SW 1271 (cell line): Measurements from ENCODE around the gene TPRN.

ENCODE experiments used
- DNase-seq, 2 experiments: peaks; one replicate each; lab custom pipeline; 2025; lab: John Stamatoyannopoulos, UW

The TPRN gene

DNA sequence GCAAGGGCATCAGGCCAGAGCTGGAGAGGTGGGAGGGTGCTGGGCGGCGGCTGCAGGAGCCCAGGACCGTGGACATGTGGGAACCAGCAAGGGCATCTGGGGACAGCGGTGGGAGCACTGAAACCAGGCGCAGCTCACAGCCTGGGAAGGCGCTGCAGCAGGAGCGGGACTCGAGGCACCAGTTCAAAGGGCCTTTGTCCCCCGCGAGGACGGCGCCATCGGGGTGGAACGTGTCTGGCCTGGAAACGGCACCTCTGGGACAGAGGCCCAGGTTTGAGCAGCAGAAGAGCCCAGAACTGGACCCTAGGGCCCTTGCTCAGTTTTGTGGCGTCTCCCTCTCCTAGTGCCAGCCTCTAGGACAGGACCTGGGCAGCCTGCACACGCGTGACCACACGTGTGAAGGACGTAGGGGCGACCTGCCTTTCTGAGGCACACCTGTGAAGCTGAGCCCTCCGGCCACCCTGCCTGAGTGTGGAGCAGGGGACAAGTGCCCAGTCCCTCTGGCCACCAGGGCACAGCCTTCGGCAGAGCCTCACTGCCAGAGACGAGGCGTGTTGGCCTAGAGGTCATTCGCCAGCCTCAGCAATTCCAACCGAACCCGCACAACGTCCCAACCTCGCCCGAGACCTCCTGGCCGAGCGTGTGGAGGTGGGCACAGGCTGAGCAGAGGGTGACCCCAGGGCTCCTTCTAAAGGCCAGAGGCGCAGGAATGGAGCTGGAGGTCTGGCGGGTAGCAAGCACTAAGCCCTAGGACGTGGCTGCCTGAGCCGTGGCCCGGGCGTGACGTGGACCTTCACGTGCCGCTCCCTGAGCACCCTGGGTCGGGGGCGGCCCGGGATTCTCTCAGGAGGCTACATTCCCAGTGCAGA is 26.5 kb downstream of the TPRN start:
- no peak for DNase-seq

DNA sequence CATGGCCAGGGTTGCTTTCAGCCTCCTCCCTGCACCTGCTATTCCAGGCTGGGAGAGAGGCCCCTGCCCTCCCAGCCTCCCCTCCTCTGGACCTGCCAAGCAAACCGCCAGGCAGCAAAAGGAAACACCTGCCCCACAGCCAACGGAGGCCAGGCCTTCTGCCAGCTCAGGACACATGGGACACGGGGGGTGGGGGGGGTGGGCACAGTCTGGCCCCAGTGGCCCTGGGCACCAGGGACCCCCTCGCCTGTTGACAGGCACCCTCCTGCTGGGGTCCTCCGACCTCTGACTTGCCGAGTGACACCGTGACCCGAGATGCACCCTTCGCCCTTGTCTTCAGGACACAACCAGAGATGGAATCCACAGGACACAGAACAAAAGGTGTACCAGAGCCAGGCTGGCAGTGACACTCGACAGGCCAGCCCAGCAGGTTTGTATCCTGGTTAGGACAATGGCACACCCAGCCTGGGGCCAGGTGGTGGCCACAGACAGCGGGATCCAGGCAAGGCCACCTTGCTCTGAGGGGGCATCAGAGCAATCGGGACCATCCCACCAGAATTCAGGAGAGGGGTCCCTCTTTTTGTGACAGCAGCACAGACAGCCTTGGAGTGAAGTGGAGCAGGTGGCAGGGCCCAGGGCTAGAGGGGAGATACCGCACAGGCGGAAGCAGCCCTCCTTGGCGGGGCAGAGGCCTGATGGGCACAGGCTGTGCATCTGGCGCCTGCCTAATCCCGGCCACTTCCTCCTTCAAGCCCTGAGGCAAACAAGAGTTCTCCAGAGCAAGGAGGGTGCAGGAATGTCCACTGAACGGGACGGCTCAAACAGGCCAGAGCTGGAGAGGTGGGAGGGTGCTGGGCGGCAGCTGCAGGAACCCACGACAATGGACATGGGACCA is 27.4 kb downstream of the TPRN start:
- DNase-seq, result no peak

DNA sequence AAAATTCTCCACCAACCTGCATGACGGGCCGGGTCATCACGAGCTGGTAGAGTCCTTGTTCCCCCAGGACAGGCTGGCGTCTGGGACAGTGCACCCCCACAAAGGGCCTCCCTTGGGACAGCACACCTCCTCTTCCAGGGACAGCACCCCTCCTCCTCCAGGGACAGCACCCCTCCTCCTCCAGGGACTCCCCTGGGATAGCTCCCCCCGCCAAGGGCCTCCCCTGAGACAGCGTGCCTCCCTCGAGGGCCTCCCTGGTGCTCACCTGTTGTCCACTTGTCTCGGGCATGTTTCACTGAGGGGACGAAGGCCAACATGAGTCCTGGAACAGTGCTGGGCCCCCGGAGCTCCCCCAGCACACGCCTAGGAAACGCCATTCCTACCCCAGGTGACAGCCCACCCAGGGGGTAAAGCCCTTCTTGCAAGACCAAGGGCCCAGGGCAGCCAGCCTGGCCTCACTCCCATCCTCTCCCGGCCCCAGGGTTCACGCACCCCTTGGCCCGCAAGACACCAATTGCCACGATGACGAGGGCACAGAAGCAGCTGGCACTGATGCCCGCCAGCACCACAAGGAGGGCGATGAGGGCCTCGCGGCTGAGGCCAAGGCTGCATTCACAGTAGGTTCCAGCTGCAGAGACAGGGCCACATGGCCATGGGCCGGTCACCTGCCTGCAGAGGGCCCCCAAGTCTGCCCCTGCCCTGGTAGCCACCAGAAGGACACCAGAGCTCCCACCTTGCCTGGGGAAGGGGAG is 29.2 kb downstream of the TPRN start:
- DNase-seq, result no peak

DNA sequence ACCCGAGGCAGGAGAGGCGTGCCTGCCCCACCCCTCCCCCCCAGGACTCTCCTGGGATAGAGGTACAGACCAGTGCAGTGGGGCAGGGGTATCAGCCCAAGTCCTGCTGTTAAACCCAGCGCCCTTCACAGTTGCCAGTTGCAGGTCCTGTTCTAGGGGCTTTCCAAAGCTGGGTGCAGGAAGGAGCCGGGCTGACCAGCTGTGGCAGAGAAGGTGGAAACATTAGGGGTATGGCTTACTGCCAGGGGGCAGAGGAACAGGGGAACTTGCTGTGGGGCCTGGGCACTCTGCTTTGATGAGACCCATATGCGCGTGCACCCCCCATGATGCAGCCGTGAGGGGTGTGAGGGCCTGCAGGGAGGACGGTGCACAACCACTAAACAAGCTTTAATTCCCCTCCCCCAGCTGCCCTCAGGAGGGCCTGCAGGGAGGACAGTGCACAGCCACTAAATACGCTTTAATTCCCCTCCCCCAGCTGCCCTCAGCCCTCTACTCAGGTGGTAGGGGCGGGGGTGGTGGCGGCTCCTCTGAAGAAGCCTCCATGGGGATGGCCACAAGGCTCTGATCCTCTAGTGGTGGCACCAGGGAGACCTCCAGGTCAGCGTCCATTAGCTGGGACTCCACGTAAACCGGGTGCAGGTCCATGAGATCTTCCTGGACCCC is 29.9 kb downstream of the TPRN start:
- DNase-seq, result no peak

DNA sequence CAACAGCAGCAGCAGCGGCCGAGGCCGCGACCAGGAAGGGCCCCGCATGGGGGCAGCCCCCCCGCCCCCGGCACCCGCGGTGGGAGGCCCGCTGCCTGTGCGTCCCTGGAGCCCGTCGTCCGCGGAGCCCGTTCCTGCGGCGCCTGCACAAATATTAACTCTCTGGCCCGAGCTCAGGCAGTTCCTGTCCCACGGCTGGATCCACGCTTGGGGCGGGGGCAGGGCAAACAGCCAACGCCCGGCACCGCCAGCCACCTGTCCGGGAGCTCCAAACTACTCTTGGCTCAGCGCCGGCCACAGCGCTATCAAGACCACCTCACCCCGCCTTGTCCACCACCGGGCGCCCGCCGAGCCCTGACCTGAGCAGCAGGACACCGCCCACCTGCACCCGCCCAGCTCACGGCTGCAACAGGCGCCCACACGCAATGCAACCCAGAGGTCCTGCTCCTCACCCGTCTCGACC is 30.6 kb downstream of the TPRN start, which contains the start of gene LRRC26:
Gene LRRC26, minus strand, starts transcription at position 156 of the 463 bp plus-strand sequence. Its CDS starts 108 bp downstream, at position 48.
- no peak for DNase-seq

DNA sequence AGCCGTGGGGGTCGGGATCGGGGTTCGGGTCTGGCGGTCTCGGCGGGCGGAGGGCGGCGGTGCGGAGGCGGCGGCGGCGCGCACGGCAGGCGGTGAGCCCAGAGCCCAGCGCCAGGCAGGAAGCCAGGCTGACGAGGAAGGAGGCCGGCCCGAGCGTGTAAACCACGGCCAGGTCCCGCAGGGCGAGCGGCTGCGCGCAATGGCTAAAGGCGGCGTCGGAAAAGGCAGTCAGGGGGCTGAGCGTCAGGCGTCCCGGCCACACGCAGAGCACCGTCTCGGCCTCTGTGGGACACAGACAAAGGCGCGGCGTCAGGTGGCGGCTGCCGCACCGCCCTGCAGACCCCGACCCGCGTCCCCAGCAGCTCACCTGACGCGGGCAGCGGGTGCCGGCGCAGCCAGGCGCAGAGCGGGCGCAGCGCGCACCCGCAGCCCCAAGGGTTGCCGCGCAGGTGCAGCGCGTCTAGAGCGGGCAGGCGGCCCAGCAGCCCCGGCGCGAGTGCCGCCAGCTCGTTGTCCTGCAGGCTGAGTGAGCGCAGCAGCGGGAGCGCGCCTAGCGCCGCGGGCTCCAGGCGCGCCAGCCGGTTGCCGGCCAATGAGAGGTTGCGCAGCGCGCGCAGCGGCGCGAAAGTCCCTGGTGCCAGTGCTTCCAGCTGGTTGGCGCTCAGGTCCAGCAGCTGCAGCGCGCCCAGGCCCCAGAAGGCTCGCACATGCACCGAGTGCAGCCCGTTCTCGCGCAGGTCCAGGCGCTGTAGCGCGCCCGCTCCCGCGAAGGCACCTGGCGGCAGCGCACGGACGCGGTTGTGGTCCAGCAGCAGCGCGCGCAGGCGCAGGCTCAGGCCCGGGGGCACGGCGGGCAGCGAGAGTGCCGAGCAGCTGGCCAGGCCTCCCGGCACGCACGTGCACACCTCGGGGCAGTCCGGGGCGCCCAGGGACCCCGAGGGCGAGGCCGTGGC is 31.4 kb downstream of the TPRN start:
- DNase-seq, result peak in 1 of 2 experiments; percentile 64

DNA sequence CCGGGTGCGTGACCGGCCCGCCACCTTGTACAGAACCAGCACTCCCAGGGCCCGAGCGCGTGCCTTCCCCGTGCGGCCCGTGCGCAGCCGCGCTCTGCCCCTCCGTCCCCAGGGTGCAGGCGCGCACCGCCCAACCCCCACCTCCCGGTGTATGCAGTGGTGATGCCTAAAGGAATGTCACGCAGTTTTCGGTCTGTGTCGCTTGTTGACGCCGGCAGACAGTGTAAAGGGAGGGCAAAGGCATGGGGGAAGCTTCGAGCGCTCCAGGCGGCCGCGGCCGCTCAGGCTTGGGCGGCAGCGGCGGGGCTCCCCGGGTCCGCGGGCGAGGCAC is 32.0 kb downstream of the TPRN start:
- DNase-seq, result no peak

DNA sequence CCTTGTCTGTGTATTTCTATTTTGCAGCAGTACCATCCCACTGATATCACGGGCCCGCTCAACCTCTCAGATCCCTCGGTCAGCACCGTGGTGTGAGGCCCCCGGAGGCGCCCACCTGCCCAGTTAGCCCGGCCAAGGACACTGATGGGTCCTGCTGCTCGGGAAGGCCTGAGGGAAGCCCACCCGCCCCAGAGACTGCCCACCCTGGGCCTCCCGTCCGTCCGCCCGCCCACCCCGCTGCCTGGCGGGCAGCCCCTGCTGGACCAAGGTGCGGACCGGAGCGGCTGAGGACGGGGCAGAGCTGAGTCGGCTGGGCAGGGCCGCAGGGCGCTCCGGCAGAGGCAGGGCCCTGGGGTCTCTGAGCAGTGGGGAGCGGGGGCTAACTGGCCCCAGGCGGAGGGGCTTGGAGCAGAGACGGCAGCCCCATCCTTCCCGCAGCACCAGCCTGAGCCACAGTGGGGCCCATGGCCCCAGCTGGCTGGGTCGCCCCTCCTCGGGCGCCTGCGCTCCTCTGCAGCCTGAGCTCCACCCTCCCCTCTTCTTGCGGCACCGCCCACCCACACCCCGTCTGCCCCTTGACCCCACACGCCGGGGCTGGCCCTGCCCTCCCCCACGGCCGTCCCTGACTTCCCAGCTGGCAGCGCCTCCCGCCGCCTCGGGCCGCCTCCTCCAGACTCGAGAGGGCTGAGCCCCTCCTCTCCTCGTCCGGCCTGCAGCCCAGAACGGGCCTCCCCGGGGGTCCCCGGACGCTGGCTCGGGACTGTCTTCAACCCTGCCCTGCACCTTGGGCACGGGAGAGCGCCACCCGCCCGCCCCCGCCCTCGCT is 32.6 kb downstream of the TPRN start:
- DNase-seq, result peak in 1 of 2 experiments; percentile 27

DNA sequence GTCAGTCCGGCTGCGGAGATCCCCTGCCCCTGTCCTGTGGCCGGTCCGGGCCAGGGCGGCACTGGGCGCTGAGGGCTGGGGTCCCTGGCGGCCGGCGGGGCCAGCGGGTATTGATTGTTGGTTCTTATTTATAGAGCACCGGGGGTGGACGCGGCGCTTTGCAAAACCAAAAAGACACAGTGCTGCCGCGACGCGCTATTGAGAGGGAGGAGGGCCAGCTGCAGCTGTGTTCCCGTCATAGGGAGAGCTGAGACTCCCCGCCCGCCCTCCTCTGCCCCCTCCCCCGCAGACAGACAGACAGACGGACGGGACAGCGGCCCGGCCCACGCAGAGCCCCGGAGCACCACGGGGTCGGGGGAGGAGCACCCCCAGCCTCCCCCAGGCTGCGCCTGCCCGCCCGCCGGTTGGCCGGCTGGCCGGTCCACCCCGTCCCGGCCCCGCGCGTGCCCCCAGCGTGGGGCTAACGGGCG is 33.2 kb downstream of the TPRN start:
- no peak for DNase-seq

DNA sequence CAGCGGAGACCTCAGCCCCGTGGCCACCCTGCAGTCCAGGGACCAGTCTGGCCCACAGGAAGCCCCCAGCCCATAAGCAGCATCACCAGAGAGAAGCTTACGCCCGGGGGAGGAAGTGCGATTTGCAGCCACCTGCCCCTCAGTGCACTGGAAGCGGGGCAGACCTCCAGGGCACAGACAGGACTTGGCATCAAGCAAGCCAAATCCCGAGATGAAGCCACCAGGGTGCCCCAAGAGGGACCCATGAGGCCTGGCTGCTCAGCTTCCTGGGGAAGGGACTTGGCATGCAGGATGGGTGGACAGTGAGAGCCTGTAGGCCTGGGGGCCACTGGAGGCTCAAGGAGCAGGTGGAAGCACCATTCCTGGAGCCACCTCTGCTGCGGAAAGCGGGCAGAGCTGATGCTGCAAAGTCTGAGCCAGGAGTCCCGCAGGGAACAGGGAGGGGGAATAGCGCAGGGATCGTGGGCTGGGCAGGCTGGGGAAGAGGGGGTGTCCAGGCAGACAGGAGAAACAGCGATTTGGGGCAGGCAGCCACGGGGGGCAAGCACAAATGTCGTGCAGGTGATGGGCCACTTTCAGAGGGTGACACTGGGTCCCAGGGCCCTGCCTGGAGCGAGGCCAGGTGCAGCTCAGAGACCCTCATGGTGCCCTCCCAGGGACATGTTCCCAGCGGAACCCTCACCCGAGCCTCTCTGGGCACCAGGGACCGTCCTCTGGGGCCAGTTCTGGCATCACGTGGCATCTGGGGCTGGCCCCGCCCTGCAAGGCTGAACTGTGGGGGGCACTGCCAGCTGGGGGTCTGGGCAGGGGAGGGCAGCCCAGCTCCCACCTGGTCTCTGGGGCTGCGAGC is 33.9 kb downstream of the TPRN start:
- no peak for DNase-seq

DNA sequence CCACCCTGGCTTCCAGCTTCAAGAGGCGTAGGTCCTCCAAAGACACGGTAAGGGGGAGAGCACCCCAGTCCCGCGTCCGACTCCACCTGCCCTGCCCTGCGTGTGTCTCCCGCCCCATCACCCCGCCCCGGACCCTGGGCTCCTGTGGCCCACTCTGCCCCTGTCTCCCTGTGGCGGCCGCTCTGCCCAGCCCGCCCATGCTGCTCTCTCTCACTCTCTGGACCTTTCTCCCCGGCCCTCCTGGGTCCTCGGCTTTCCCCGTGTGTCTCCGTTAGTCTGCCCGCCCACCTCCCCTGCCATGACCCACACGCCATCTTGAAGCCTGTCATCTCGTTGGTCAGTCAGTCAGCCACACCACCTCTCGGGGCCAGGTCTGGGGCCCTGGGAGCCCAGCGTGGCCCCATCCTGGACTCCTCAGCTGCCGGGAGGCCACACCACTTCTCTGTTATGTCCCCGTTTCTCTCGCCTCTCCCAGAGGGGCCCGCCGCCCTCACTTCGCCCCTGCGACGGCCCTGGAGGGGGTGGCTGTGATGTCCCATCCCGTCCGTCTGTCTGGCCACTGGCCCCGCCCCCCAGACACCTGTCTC is 35.2 kb downstream of the TPRN start:
- no peak for DNase-seq

DNA sequence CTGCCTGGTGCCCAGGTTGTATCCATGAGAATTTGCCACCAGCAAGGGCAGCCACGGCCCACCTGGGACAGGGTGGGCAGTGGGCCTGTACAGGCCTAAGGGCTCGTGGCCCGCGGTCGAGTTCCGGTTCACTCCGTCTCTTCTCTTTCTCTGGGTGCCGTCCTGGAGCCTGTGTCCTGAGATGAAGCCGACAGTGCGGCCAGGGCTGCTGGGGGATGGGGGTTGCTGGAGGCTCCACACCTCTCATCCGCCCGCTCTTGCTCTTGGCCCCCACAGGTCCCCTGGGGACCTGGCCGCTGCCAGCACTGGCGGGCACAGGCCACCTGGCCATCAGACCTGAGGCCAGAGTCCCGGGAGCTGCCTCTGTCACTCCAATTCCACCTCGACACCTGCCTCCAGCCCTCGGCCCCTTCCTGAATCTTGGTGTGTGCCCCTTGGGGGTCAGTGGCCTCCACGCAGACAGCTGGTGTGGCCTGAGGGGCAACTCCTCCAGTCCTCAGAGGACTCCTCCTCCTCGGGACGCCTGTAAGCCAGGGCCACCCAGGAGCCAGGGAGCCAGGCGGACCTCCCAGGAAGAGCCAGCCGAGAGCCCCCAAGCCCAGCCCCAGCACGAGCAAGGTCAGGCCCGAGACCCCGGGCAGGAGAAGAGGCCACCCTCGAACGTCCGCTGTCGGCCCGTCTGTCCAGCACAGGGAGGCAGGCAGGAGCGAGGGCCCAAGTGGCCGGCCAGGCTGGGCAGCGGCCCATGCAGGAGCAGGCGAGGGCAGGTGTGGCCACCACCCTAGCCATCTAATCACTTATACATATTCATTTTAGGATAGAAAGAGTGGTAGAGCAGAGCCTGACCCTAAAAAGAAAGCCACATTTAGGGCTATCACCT is 35.9 kb downstream of the TPRN start:
- DNase-seq, result no peak

DNA sequence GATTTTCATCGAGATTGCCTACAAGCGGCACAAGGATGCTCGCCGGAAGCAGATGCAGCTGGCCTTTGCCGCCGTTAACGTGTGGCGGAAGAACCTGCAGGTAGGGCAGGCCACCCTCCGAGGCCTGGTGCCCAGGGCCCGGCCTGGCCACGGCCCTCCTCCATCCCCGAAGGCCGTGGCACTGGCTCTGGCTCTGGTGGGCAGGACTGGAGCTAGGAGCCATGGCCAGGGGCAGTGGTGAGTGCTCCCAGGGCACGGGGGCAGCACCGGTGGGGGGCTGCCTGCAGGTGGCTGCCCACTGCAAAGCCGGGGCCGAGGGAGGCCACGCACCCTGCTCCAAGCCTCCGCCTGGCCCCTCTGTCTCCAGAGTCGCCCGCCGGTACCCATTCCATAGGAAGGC is 36.7 kb downstream of the TPRN start:
- DNase-seq, result no peak

DNA sequence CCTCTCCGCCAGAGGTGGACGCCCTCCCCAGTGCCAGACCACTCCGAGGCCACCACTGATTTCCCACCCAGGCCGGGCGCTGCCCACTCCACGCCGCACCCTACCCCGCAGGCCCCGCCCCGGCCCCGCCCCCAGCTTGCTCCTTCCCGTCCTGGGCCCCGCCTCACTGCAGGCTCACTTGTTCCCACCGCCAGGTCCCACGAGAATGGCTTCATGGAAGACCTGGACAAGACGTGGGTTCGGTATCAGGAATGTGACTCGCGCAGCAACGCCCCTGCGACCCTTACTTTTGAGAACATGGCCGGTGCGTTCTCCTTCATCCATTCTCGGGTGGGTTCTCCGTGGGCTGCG is 37.2 kb downstream of the TPRN start:
- peak in 1 of 2 experiments; percentile 43 for DNase-seq

DNA sequence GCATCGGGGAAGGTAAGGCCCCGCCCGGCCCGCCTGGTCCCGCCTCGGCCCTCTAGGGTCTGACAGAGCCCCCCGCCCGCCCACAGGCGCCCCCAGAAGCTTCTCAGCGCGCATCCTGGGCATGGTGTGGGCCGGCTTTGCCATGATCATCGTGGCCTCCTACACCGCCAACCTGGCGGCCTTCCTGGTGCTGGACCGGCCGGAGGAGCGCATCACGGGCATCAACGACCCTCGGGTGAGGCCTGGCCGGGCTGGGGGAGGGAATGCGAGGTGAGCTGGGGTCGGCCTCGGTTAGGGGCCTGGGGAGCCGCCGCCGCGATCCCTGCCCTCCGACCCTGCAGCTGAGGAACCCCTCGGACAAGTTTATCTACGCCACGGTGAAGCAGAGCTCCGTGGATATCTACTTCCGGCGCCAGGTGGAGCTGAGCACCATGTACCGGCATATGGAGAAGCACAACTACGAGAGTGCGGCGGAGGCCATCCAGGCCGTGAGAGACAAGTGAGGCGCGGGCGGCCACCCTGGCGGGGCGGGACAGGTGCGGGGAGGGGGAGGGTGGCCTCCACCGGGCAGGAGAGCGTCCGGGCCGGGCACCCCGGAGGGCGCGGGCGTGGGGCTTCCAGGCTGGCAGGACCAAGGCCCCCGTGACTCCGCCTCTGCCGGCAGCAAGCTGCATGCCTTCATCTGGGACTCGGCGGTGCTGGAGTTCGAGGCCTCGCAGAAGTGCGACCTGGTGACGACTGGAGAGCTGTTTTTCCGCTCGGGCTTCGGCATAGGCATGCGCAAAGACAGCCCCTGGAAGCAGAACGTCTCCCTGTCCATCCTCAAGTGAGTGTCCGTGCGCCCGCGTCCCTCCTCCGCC is 37.8 kb downstream of the TPRN start:
- DNase-seq, result peak in 1 of 2 experiments; percentile 43
